Suprapubic skin (tissue), 4 donors: ENCODE data around the gene OR4D11. TPM values are rescaled to one million over a fixed set of nuclear protein-coding genes. Genes with fewer than 3 reads are reported as not detected.

Experiments
- DNase-seq, 2 donors: peaks; one replicate each; pipeline ENCODE4 v3.0.0-alpha.2; 2019; ENCODE audit warnings: low spot score in 2 of 2
- H3K27ac ChIP-seq: fragments of 200-600 bp; sonication (generic); one replicate; pipeline ENCODE4 v1.5.1; 2019
- H3K27me3 ChIP-seq: fragments of 200-600 bp; sonication (generic); one replicate; pipeline ENCODE4 v1.5.1; 2019
- H3K36me3 ChIP-seq: fragments of 200-600 bp; sonication (generic); one replicate; pipeline ENCODE4 v1.5.1; 2019
- H3K4me1 ChIP-seq: fragments of 200-600 bp; sonication (generic); one replicate; pipeline ENCODE4 v1.5.1; 2019
- H3K4me3 ChIP-seq: fragments of 200-600 bp; sonication (generic); one replicate; pipeline ENCODE4 v1.5.1; 2019; ENCODE audit warnings: mild to moderate bottlenecking
- H3K9me3 ChIP-seq: fragments of 200-600 bp; sonication (generic); one replicate; pipeline ENCODE4 v1.5.1; 2019
- EP300 ChIP-seq: sonication (generic); formaldehyde crosslinking; IDR thresholded peaks from one replicate; pipeline ENCODE4 v1.6.1; 2017; ENCODE audit warnings: antibody characterized with exemption
- POLR2A ChIP-seq, 2 donors: fragments of 450-650 bp; IDR thresholded peaks; one replicate each; pipeline ENCODE4 v1.6.1; 2017; ENCODE audit warnings: antibody characterized with exemption in 2 of 2, mild to moderate bottlenecking in 2 of 2, moderate library complexity in 2 of 2
- POLR2AphosphoS5 ChIP-seq, 3 donors: sonication (generic); formaldehyde crosslinking; IDR thresholded peaks; one replicate each; pipeline ENCODE4 v1.6.1; 2017; ENCODE audit warnings: antibody characterized with exemption in 3 of 3
- WGBS: methylation state at CpG from one replicate; pipeline ENCODE4 v1.1.5; 2018; 5-methylcytosine and 5-hydroxymethylcytosine counted together
- total RNA-seq, 4 donors: library from RNA; depleted of rRNA; stranded (reverse); fragments of >200 nt; gene quantifications; one replicate each; pipeline ENCODE4 v1.1.0, GENCODE V29; 2016
- TF ChIP-seq, protein P1 (sequence below), 2 donors: fragments of 200-600 bp in 1 of 2; fragments of 450-650 bp in 1 of 2; sonication (generic) in 1 of 2; IDR thresholded peaks; one replicate each; pipeline ENCODE4 v1.5.1; 2016 to 2019; ENCODE audit warnings: antibody characterized with exemption in 2 of 2, mild to moderate bottlenecking in 1 of 2, moderate library complexity in 1 of 2

OR4D11 gene
- total RNA-seq = not detected

DNA sequence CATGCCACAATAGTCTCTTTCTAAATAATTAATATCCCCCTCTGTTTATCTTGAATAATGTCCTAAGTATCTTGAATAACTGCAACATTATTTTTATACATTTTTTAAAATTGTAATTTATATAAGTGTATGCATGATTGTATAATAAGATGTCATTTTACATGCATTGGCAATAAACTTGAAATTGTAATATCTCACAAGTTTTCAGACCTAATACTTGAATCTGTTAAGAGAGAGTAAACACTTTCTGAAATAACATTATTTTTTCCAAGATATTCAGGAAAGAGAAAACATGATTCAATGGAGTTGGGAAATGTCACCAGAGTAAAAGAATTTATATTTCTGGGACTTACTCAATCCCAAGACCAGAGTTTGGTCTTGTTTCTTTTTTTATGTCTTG, at the start of gene OR4D11:
Gene OR4D11 (plus strand): TSS at position 301 of the 400 bp plus-strand sequence. CDS start 0 bp downstream, at position 301.
- no peaks in the 10 kb centered on the region for H3K27me3 ChIP-seq
- no peak for TF ChIP-seq POLR2A (IDR thresholded peaks at IDR 0.05)
- TF ChIP-seq, protein P1, sequence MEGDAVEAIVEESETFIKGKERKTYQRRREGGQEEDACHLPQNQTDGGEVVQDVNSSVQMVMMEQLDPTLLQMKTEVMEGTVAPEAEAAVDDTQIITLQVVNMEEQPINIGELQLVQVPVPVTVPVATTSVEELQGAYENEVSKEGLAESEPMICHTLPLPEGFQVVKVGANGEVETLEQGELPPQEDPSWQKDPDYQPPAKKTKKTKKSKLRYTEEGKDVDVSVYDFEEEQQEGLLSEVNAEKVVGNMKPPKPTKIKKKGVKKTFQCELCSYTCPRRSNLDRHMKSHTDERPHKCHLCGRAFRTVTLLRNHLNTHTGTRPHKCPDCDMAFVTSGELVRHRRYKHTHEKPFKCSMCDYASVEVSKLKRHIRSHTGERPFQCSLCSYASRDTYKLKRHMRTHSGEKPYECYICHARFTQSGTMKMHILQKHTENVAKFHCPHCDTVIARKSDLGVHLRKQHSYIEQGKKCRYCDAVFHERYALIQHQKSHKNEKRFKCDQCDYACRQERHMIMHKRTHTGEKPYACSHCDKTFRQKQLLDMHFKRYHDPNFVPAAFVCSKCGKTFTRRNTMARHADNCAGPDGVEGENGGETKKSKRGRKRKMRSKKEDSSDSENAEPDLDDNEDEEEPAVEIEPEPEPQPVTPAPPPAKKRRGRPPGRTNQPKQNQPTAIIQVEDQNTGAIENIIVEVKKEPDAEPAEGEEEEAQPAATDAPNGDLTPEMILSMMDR (IDR thresholded peaks at IDR 0.05) = no peak
- no peak for TF ChIP-seq EP300
- no peak for TF ChIP-seq POLR2AphosphoS5 (IDR thresholded peaks at IDR 0.05)
- no peaks in the 10 kb centered on the region for H3K9me3 ChIP-seq
- H3K4me3 ChIP-seq = no peak within 1 kb of the TSS
- H3K4me1 ChIP-seq = no peaks in the 10 kb centered on the region
- no peak within 1 kb of the TSS for H3K27ac ChIP-seq
- H3K36me3 ChIP-seq = no peaks in the 10 kb centered on the region
- no peak for DNase-seq

DNA sequence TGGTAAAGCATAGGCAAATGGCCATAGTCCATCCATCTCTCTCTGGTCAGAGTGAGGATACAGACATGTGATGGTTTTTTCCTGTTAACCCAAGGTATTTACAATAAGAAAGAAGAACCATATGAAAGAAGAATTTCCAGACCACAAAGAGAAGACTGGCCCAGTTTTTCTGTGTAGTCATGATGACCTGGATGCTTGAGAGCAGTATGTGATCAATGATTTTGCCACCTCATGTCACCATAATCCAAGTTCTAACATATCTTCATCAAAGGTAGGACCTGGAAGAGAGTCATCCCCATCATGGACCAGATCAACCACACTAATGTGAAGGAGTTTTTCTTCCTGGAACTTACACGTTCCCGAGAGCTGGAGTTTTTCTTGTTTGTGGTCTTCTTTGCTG, 46.7 kb upstream of the OR4D11 start, which contains the start of gene OR4D6:
Gene OR4D6 (plus strand): TSS at position 301 of the 400 bp plus-strand sequence. CDS start 0 bp downstream, at position 301.
- 87% methylated on average over 2 of the region's 2 CpGs for WGBS
- no peak for DNase-seq
- TF ChIP-seq POLR2AphosphoS5 (IDR thresholded peaks at IDR 0.05) = no peak
- TF ChIP-seq EP300 = no peak
- TF ChIP-seq, protein P1 (IDR thresholded peaks at IDR 0.05) = no peak
- TF ChIP-seq POLR2A (IDR thresholded peaks at IDR 0.05) = no peak
- no peaks in the 10 kb centered on the region for H3K27me3 ChIP-seq
- no peaks in the 10 kb centered on the region for H3K36me3 ChIP-seq
- no peaks in the 10 kb centered on the region for H3K9me3 ChIP-seq
- no peaks in the 10 kb centered on the region for H3K4me1 ChIP-seq
- no peak within 1 kb of the TSS for H3K4me3 ChIP-seq
- H3K27ac ChIP-seq = no peak within 1 kb of the TSS

DNA sequence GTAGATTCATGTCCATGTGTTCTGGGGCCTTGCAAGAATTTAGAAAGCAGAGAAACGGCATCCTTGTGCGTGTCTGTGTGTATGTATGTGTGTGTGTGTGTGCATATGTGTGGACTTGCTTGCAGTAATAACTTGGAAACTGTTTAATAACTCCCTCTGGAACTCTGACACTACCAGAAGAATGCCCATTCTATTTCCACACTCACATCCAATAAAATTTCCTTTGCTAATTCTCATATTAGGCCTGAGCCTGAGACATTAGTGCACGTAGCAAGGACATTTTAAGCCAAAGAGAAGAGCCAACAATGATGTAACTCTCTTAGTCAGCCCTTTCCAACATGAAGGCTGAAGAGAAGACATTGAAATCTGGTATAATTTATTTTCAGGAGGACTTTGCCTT, 43.5 kb upstream of the OR4D11 start:
- WGBS = 69% methylated on average over 3 of the region's 3 CpGs
- no peaks in the 10 kb centered on the region for H3K4me1 ChIP-seq
- no peaks in the 10 kb centered on the region for H3K27me3 ChIP-seq
- TF ChIP-seq, protein P1 (IDR thresholded peaks at IDR 0.05) = no peak
- TF ChIP-seq EP300 (no peak), POLR2A (IDR thresholded peaks at IDR 0.05) (no peak), POLR2AphosphoS5 (IDR thresholded peaks at IDR 0.05) (no peak)
- no peak overlapping the region for H3K27ac ChIP-seq
- no peaks in the 10 kb centered on the region for H3K36me3 ChIP-seq
- H3K9me3 ChIP-seq = no peaks in the 10 kb centered on the region
- no peak for DNase-seq
- no peak overlapping the region for H3K4me3 ChIP-seq

DNA sequence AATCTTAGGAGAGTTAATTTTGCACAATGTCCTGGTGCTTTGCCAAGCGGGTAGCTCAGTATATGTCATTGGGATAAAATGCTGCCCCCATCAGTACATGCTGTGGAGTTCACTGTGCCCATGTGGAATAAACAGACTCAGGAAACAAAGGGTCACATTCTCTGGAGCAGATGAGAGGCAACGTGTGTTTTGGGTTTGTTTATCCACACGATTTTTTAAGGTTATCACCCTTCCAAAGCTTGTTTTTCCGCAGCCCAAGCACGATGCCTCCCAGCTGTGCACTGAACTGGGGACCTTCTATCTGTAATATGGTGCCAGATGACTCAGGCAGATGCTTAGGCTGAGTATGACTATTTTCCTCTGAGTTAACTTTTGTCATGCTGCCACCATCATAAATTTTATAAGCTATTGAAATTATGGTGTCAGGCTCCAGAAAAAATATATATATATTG, 40.2 kb upstream of the OR4D11 start:
- H3K4me3 ChIP-seq = no peak overlapping the region
- no peaks in the 10 kb centered on the region for H3K36me3 ChIP-seq
- no peaks in the 10 kb centered on the region for H3K9me3 ChIP-seq
- WGBS = 50% methylated on average over 5 of the region's 5 CpGs
- no peak for TF ChIP-seq POLR2AphosphoS5 (IDR thresholded peaks at IDR 0.05)
- no peak for TF ChIP-seq EP300
- TF ChIP-seq POLR2A (IDR thresholded peaks at IDR 0.05) = no peak
- TF ChIP-seq, protein P1 (IDR thresholded peaks at IDR 0.05) = no peak
- no peak for DNase-seq
- no peak overlapping the region for H3K27ac ChIP-seq
- no peaks in the 10 kb centered on the region for H3K27me3 ChIP-seq
- no peaks in the 10 kb centered on the region for H3K4me1 ChIP-seq

DNA sequence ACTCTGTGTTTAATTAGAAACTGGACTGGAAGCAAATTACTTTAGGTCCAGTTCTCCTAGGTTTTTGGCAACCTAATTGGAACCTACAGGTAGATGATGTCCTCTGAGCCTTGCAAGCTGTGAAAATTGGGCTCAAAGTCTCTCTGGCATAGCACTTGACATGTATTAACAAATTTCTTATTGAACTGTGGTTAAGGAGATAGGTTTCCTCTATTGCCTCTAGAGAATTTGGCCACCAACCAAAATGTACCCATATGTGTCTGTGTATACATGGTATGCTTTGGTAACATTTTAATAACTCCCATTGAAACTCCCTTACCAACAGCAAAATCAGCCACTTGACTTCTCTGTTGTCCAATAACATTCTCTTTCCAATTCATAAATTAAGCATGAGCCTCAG, 30.4 kb upstream of the OR4D11 start, which contains the start of gene OR4D10:
Gene OR4D10 (plus strand): TSS at position 301 of the 400 bp plus-strand sequence. CDS start 4,115 bp downstream, outside the sequence.
- Histone ChIP-seq H3K4me1 (no peaks in the 10 kb centered on the region), H3K9me3 (no peaks in the 10 kb centered on the region), H3K27ac (no peak within 1 kb of the TSS), H3K27me3 (no peaks in the 10 kb centered on the region), H3K4me3 (no peak within 1 kb of the TSS), H3K36me3 (no peaks in the 10 kb centered on the region)
- no peak for DNase-seq
- TF ChIP-seq POLR2A (IDR thresholded peaks at IDR 0.05) = no peak
- TF ChIP-seq POLR2AphosphoS5 (IDR thresholded peaks at IDR 0.05) = no peak
- TF ChIP-seq EP300 = no peak
- TF ChIP-seq, protein P1 (IDR thresholded peaks at IDR 0.05) = no peak
